Suppressor macrophage treated with lipopolysaccharide for 4 hours (primary cell): ENCODE results near the gene DAND5.
"Not testable (repeated sequence)": the region's sequence is repeated elsewhere in the genome, so short reads cannot be mapped to it uniquely, and the experiment has no call there.

ENCODE experiments used
- DNase-seq: peaks from one replicate; pipeline ENCODE4 v3.0.0-alpha.2; 2020

DAND5 gene

DNA sequence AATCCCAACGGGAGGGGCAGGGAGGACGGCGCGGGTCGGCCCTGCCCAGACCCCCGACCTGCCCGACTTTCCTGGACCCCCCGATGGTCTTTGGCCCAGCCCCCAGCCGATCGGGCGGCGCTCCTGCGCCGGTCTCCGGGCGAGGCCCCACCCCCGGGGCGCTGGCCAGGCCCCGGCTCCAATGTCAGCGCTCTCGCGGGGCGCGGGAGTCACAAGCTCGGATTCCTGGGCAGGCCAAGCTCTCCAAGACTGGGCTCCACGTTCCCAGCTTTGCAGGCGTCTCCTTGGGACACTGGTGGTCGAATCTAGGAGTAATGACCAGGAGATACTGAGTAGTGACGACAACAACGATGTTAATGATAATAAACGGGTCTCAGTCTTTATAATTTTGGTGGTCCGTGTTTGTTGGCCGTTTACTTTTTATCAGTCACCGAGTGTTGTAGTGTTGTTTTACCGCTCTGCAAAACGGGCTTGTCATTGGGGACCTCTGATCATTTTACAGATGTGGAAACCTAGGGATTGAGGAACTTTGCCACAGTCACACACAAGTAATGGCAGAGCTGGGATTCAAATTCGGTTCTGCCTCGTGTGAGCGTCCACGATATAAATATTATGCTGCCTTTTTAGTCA, 23.2 kb upstream of the DAND5 start:
- peak; percentile 72 for DNase-seq

DNA sequence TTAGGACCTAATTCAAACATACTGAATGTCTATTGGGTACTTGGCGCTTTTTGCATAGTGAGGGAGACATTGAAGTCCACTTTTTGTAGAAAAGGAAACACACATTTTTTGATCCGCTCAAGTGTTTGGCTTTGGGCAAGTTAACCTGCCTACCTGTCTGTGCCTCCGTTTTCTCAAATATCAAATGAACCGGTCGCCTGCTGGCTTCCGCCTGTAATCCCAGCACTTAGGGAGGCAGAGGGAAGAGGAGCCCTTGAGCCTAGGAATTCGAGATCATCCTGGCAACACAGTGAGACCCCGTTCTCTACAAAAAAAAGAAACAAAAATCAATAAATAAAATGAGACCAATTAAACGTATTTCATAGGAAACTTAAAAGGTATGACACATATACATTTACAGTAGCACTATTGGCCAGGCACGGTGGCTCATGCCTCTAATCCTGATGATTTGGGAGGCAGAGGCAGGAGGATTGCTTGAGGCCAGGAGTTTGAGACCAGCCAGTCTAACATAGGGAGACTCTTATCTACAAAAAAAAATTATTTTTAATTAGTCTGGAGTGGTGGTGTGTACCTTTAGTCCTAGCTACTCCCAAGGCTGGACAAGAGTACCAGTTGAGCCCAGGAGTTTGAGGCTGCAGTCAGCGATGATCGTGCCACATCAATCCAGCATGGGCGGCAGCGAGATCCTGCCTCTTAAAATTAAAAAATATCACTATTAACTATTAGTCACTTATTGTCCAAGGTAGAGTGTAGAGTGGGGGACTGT, 22.5 kb upstream of the DAND5 start:
- DNase-seq, result no peak

DNA sequence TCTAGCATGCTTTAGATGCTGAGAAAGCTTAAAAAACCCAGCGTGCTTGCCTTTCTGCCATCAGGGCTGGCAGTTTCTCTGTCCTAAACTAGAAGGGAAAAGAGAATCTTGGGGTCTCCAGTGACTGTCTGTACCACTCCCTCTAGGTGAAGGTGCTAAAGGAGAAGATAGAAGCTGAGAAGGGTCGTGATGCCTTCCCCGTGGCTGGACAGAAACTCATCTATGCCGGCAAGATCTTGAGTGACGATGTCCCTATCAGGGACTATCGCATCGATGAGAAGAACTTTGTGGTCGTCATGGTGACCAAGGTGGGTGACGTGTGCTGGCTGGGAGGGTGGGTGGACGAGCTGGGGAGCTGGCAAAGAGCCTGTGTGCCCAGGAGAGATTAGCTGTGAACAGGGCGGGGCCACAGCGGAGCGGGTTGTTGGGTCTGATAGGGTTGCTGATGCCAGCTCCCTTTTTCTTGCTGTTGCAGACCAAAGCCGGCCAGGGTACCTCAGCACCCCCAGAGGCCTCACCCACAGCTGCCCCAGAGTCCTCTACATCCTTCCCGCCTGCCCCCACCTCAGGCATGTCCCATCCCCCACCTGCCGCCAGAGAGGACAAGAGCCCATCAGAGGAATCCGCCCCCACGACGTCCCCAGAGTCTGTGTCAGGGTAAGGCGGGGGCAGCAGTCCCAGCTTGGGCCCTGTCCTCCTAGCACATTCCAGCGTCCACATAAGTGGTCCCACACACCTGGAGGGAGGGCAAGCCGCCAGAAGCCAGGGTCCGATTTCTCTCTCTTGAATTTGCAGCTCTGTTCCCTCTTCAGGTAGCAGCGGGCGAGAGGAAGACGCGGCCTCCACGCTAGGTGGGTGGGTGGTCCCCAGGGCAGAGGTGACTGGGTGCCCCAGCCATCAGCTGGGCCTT, 21.4 kb upstream of the DAND5 start:
- DNase-seq, result no peak

DNA sequence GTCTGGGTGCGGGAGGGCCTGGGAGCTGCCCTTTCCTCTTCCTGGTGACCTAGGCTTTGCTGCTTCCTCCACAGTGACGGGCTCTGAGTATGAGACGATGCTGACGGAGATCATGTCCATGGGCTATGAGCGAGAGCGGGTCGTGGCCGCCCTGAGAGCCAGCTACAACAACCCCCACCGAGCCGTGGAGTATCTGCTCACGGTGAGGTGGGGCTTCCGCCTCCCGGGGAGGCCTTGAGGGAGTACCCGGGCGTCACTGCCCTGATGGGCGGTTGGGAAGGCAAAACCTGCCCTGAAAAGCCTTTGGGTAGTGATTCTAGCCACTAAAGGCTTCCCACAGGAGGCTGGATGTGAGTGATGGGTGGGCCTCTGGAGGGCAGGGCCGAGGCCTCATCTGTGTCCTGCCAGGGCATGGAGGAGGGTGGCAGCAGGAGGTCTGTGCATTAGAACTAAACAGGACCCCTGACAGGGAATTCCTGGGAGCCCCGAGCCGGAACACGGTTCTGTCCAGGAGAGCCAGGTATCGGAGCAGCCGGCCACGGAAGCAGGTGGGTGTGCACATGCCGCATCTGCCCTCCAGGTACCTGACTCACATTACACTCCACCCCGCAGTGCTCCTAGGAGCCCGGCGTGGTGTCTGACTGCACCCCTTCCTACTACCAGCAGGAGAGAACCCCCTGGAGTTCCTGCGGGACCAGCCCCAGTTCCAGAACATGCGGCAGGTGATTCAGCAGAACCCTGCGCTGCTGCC, 20.6 kb upstream of the DAND5 start:
- no peak for DNase-seq

DNA sequence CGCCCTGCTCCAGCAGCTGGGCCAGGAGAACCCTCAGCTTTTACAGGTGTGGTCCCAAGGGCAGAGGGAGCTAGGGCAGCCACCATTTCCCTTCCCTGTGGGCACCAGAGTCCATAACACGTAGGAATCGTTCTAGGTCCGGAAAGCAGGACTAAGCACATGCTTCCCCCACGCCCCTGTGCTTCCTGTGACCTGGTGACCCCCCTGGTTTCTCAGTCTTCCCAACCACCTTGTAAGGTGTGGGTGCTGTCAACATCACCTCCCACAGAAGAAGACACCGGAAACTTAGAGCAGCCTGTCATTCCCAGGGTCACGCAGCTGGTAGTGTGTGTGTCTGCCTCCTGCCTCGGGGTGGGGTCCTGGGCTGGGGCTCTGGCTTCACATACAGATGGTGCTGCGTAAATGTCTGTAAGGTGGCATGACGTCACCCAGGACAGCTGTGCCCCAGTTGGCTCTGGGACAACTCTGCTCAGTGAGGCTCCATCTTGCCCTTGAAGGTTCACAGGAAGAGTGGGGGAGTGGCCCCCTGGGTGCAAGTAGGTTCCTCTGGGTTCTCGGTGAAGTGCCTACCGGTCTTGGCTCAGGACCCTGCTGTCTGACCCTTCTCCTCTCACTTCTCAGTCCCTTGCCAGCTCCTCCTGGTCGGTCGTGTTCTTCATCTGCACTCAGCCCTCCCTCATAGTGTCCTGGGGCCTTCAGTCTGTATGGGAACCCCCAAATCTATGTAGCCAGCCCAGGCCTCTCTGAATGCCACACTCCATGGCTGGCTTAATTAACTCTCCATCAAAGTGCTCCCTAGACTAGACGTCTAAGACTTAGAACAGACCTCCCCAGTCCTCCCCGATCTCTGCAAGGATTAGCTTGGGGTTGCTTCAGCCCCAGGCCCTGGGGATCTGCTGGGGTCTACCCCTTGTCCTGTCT, 19.8 kb upstream of the DAND5 start:
- no peak for DNase-seq

DNA sequence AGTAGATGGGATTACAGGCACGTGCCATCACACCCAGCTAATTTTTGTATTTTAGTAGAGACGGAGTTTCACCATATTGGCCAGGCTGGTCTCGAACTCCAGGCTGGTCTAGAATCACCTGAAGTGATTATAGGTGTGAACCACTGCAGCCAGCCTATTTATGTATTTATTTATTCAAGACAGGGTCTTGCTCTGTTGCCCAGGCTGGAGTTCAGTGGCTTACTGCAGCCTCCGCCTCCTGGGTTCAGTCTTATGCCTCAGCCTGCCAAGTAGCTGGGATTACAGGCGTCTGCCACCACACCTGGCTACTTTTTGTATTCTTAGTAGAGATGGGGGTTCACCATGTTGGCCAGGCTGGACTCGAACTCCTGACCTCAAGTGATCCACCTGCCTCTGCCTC, 17.3 kb upstream of the DAND5 start:
- DNase-seq, result not testable (repeated sequence)

DNA sequence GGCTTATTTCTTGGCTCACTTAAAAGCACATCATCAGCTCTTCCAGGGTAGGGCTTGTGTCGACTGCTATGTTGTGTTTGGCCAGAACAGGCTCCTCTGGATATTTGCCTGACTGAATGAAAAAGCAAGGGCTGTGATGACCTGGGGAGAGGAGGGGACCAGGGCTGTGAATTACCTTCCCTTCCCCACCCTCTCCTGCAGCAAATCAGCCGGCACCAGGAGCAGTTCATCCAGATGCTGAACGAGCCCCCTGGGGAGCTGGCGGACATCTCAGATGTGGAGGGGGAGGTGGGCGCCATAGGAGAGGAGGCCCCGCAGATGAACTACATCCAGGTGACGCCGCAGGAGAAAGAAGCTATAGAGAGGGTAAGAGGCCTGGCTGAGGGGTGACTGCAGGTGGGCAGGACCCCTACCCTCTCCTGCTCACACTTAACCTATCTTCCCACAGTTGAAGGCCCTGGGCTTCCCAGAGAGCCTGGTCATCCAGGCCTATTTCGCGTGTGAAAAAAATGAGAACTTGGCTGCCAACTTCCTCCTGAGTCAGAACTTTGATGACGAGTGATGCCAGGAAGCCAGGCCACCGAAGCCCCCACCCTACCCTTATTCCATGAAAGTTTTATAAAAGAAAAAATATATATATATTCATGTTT, 16.8 kb upstream of the DAND5 start:
- peak; percentile 86 for DNase-seq

DNA sequence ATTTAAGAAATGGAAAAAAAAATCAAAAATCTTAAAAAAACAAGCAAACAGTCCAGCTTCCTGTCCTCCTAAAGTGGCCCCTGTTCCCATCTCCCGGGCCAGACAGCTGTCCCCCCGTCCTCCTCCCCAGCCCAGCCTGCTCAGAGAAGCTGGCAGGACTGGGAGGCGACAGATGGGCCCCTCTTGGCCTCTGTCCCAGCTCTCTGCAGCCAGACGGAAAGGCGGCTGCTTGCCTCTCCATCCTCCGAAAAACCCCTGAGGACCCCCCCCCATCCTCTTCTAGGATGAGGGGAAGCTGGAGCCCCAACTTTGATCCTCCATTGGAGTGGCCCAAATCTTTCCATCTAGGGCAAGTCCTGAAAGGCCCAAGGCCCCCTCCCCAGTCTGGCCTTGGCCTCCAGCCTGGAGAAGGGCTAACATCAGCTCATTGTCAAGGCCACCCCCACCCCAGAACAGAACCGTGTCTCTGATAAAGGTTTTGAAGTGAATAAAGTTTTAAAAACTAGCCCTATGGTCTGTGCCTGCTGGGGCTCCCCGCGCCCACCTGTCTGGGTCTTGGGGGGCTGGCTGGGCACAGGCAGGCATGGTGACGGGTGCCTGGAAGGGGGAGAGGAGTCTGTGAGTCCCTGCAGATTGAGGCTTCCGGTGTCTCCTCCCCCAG, 16.1 kb upstream of the DAND5 start:
- no peak for DNase-seq

DNA sequence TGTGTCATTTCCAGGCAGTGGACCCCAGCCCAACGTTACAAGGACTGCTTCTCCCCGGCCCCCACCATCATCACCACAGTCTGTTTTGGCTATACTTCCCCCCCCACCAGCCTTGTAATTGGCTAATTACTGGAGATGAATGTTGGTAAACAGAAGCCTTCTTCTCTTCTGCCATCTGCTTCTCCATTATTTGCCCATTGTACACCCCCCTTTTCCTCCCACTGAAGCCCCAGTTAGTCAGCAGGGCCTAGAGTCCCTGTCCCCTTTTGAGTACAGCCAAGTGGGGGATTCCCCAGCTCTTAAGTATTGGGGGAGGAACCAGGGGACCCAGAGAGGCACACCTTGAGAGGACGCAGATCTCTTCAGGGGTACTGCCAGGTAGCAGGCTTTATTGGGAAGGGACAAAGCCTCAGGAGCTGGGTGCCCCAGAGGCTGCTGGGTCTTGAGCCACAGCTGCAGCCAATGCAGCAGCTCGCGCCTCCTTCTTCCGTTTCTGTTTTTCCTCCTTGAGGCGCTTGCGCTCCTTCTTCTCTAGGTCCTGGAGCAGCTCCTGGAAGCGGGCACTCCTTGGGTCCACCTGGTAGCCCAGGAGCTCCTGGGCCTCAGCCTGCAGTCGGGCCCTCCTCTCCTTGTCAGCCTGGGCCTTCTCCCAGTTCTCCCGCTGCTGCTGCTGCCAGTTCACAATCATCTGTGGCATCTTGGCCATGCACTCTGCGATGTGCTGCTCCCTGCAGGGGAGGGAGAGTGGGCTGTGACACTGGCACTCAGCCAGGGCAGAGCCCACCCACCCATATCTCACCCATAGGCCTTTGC, 15.4 kb upstream of the DAND5 start:
- DNase-seq, result peak; percentile 26

DNA sequence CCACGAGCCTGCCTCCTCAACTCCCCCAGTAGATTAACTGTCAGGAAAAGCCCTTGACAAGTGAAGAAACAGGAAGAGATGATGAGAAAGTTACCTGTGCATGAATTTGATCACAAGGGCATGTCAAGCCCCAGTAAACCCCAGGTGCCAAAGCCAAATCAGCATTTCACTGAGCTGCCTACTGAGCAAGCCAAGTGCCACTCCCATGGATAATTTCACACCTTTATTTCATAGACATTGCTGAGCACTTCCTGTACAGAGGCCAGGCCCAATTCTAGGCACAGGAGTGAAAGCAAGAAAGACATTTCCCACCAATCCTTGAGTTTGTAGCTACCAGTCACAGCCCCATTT, 14.8 kb upstream of the DAND5 start:
- DNase-seq, result no peak

DNA sequence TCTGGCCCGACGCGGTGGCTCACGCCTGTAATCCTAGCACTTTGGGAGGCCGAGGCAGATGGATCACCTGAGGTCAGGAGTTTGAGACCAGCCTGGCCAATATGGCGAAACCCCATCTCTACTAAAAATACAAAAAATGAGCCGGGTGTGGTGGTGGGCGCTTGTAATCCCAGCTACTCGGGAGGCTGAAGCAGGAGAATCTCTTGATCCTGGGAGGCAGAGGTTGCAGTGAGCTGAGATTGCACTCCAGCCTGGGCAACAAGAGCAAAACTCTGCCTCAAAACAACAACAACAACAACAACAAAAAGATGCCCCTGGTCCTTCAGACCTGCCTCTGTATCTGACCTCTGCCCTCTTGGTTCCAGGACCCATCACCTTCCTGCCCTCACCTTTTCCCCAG, 13.8 kb upstream of the DAND5 start:
- not testable (repeated sequence) for DNase-seq

DNA sequence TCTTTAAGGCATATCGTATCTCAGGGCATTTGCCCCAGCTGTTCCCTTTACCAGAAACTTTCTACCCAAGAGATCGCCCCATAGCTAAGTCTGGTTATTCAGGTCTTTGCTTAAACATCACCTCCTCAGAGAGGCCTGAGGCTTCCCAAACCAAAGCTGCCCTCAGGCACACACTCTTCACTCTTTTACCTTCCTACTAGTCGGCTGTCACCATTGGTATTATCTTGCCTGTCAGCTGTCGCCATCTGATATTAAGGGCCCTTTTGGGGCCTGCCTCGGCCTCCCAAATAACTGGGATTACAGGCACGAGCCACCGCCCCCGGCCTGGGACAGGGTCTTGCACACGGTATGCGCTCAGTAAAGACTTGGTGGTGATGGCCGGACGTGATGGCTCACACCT, 13.4 kb upstream of the DAND5 start:
- no peak for DNase-seq

DNA sequence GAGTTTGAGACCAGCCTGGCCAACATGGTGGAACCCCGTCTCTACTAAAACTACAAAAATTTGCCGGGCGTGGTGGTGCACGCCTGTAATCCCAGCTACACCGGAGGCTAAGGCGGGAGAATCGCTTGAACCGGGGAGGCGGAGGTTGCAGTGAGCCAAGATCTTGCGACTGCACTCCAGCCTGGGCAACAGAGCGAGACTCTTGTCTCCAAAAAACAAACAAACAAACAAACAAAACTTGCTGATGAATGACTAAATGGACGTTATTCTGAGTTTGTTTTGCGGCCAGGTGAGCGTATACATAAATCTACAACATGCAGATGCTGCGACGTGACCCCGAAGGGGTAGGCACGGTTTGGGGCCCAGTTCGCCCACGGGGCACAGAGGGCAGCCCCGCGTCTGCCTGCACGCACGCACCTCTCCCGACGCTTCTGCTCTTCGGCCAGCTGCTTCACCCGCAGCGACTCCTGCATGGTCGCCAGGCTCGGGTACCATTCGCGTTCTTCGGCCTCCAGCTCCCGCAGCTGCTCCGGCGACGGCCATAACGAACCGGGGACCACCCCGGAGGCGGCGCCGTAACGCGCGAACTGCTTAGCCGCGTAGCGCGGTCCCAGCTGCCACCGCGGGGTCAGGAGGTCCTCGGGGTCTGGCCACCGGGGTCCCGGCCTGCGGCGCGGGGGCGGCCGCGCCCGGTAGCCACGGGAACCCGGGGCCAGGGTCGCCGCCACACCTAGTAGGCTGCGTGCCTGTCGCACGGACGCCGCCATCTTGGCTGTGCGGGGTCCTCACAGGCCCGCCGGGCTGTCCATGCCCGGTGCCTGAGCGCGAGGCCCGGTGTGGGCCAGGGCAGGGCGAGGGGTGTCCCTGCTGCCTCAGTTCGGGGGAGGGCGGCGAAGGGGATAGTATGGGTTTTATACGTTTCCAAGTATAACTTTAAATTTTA, 12.7 kb upstream of the DAND5 start, which contains the start of gene GADD45GIP1:
GADD45GIP1 (minus strand) TSS at position 778 of the 943 bp plus-strand sequence; CDS start at position 767, 11 bp downstream.
- DNase-seq, result peak; percentile 85

DNA sequence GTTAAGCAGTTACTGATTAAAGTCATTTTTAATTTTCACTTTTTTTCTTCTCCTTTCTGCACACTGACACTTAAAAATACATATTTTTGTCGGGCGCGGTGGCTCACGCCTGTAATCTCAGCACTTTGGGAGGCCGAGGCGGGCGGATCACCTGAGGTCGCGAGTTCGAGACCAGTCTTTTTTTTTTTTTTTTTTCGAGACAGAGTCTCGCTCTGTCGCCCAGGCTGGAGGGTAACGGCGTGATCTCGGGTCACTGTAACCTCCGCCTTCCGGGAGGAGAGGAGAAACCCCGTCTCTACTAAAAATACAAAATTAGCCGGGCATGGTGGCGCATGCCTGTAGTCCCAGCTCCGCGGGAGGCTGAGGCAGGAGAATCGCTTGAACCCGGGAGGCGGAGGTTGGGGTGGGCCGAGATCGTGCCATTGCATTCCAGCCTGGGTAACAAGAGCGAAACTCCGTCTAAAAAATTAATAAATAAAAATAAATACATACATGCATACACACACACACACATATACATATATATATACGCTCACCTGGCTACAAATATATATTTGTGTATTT, 11.9 kb upstream of the DAND5 start:
- not testable (repeated sequence) for DNase-seq

DNA sequence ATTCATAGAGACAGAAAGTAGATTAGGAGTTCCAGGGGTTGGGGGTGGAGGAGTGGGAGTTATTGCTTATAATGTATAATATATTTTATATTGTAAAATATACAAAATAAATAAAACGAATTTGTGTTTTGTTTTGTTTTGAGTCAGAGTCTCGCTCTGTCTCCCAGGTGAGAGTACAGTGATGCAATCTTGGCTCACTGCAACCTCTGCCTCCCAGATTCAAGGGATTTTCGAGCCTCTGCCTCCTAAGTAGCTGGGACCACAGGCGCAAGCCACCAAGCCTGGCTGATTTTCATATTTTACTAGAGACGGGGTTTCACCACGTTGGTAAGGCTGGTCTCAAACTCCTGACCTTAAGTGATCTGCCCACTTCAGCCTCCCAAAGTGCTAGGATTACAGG, 9.9 kb upstream of the DAND5 start:
- DNase-seq, result no peak

DNA sequence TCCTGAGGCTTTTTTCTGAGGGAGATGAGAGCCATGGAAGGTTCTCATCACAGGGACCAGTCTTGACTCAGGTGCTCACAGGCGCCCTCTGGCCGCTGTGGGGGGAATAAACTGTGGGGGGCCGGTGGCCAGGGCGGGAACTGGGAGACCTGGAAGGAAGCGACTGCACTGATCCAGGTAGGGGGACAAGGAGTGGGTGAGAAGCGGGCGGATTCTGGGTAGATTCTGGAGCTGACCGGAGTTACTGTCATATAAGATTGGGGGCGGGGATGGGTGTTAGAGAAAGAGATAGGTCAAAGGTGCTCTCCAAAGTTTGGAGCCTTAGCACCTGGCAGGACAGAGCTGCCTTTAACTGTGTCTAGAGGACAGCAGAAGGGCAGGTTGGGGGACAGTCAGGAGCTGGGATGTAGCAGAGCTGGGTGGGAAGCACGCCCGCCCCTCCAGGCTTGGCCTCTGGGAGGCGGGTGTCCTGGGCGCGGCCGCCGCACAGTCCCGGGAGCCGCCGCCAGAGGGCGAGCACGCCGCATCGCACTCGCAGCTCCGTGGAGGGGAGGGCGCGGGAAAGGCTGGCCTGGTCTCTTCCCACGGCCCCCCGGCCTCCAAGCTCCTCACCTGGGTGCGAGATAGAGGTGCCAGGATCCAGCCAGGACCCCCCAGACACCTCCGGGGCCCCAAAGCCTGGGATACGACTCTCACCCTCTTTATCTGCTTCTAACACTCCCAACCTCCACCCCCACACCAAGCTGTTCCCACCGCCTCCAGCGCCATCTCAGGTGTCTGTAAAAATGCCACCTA, 4.2 kb upstream of the DAND5 start:
- DNase-seq, result peak; percentile 86

DNA sequence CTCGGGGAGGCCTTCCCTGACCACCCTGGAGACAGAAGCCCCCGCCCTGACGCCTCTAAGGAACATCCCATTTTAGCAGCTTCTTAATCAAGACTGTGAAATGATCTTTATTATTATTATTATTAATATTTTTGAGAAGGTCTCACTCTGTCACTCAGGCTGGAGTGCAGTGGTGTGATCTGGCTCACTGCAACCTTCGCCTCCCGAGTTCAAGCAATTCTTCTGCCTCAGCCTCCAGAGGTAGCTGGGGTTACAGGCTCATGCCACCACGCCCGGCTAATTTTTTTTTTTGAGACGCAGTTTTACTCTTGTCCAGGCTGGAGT, 3.6 kb upstream of the DAND5 start:
- no peak for DNase-seq
